Stimulated activated CD8-positive, alpha-beta memory T cell treated with anti-CD3 and anti-CD28 coated beads, Interleukin-4, amount 100 ng/mL, for 24 hours (primary cell): ENCODE results near the gene FBXO42.
"Not testable (repeated sequence)": the region's sequence is repeated elsewhere in the genome, so short reads cannot be mapped to it uniquely, and the experiment has no call there.

Experiments
- DNase-seq: peaks from one replicate; pipeline ENCODE4 v3.0.0-alpha.2; 2020; ENCODE audit warnings: low read depth

The FBXO42 gene

DNA sequence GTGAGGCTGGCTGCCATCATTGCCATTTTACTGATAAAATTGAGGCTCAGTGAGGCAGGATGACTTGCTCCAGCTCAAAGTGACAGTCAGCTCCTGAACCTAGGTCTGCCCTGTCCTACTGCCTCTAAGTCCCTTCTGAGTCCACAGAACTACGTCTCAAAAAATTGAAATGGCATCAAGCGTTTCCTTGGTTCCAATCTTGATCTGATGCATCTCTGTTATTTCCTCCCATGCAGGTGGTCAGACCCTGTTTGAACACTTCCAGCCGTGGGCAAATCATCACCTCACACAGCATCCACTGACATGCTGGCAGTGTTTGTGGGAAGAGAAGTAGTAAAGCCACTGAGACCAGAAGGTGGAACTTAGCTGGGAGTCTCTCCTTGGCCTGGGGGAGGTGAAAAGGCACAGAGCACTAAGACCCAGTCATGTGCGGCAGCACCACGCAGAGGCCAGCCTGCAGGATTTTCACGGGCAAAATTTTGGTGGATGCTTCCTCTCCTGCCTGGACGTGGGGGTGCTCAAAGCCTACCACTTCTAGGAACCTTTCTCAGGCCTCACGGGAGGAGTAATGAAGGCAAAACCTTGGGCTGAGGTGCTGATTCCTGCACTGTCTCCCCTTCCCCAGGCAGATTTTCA, 107.5 kb downstream of the FBXO42 start:
- no peak for DNase-seq

- DNase-seq, result peak; percentile 55
Observed at GRCh38 chr1:16243936-16244649, 108.2 kb downstream of the FBXO42 start.

DNA sequence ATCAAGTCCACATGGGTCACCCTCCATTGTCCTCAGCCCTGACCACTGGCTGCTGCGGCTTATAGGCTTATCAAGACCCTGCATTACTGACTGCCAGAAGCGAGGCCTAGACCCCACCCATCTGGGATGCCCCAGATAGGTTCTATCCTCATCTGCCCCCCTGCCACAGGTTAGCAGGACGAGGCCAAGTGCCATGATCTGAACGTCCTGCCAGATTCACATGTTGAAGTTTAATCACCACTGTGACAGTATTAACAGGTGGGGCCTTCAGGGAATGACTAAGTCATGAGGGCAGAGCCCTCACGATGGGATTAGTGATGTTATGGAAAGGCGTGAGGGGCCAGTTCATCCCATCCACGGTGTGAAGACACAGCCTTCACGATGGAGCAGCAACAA, 109.1 kb downstream of the FBXO42 start:
- no peak for DNase-seq

GRCh38 chr1:16242556-16243214, 109.6 kb downstream of the FBXO42 start:
- DNase-seq, result no peak

- DNase-seq, result no peak
Observed at GRCh38 chr1:16241221-16241708, 111.0 kb downstream of the FBXO42 start.

DNA sequence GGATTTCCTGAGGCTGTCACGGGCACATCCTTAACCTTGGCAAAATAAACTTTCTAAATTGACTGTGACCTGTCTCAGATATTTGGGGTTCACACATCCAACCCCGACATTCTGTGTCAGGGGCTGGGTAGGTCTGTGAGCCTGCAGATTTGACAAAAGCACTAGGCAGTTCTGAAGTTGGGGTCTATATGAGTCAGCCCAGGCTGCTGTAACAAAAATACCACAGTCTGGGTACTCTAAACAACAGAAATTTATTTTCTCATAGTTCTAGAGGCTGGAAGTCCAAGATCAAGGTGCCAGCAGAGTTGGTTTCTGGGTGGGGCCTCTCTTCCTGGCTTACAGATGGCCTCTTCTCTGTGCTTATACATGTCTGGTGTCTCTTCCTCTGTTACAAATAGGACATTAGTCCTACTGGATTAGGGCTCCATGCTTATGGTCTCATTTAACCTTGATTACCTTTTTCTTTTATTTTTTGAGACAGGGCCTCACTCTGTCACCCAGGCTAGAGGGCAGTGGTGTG, 112.2 kb downstream of the FBXO42 start:
- DNase-seq, result no peak

DNA sequence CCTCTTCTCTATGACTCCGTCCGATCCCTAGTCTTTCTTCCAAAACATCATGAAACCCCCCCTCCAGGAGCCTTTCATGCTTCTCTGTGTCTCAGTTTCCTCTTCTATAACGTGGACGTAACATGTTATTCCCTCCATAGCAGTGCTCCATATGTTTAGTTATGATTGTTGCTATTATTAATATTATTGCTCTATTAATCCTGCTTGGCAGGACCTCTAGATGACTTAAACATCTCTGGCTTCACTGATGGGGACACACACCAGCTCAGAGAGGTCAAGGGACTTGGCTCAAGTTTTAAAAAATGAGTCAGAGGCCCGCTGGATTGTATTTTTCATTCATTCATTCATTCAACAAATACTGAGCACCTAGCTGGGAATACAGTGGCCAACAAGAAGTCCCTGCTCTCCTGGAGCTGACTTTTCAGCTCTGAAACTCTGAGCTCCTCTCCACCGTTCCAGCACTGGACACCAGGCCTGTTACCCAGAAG, 114.9 kb downstream of the FBXO42 start:
- no peak for DNase-seq

GRCh38 chr1:16236511-16237342, 115.6 kb downstream of the FBXO42 start, which contains the start of gene CPLANE2:
Gene CPLANE2 (minus strand): TSS chr1:16237183. CDS start chr1:16236742, 441 bp downstream.
- DNase-seq, result peak; percentile 94

GRCh38 chr1:16235944-16236510, 116.3 kb downstream of the FBXO42 start:
- no peak for DNase-seq

DNA sequence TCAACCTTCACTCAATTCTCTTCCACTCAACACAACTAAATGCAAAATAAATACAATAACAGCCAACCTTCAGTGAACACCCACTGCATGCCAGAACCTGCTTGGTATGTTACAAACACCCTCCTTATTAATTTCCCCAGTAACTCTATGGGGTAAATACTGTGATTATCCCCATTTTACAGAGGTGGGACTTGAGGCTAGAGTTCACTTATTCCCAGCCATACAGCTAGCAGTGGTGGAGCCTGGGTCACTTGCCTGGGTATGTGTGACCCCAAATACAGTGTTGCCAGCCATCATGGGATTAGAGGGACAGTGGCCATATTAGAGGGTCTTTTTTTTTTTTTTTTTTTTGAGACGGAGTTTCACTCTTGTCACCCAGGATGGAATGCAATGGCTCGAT, 116.9 kb downstream of the FBXO42 start:
- DNase-seq, result no peak

- DNase-seq, result no peak
Observed at GRCh38 chr1:16233431-16233830, 118.8 kb downstream of the FBXO42 start.

DNA sequence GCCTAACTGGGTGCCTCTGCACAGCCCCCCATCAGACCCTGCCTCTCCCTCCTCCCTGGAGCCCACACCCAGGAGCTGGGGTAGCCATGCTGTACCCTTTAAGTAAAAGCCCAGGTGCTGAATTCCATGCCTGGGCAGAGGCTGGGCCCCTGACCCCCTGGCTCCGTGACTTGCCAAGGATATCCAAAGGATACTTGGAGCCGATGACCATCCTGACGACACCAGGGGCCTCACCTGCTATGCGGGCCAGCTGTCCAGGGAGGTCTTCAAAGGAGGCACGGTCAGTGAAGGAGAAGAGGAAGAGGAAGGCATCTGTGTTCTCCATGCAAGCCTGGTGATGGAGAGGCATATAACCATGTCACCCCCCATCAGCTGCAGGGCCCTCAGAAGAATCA, 120.0 kb downstream of the FBXO42 start:
- no peak for DNase-seq

GRCh38 chr1:16231331-16232315, 120.7 kb downstream of the FBXO42 start:
- no peak for DNase-seq

GRCh38 chr1:16230744-16231143, 121.5 kb downstream of the FBXO42 start:
- no peak for DNase-seq

GRCh38 chr1:16229976-16230740, 122.1 kb downstream of the FBXO42 start:
- no peak for DNase-seq

DNA sequence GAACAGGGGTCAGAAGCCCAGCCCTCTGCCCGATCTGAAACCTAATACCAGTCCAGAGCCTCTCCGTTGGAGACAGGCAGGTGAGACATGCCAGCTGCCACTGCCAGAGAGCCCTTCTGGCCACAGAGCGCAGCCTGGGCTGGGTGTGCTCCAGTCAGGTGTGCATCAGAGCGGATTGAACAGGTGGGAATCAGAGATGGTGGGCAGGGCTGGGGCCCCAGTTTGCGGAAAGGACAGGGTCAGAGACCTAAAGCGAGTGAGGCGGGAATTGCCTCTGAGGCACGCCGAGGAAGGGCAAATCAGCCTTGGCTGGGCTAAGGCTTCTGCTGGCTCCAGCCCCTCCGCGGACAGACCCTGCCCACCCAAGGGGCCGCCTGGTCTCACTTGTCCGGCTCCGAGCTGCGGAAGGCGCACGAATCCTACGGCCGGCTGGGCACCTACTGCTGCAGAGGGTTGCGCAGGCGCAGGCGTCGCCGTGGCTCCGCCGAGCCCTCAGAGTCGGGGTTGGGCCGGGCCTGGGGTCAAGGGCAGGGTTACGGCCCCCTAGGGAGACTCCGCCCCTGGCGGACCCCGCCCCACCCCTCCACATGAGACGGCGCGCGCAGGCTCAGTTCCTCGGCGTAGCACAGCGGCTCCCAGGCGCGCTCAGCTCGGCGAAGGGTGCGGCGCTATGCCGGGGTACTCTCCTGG, 125.6 kb downstream of the FBXO42 start:
- no peak for DNase-seq

DNA sequence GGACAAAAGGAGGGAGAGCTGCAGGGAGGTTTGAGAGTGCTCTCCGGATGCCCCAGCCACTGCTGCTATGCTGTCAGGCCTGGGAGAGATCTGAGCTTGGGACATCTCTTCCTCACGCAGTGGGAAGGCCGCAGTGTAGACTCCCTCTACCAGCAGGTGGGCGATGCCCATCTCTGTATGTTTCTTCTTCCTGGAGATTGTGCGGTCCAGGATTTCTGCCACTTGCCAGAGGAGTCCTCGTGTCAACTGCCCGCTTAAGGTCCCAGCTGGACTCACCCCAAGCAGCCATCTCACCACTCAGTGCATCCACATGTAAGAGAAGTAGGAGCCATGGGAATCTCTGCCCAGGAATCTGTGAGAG, 126.2 kb downstream of the FBXO42 start:
- DNase-seq, result no peak

- no peak for DNase-seq
Observed at GRCh38 chr1:16224472-16224871, 127.8 kb downstream of the FBXO42 start.

GRCh38 chr1:16222716-16223115, 129.6 kb downstream of the FBXO42 start:
- not testable (repeated sequence) for DNase-seq
